HCT116 (cell line): ENCODE measurements around the gene CDCA7. TPM values are rescaled to one million over a fixed set of nuclear protein-coding genes. Genes with fewer than 3 reads are reported as not detected.
A peak's percentile ranks its signal among the peaks of the same experiment; 100 is the strongest.

ENCODE experiments used
- ATAC-seq: fragments of 200-7000 bp; cut with Tn5 transposase; 2 replicates; pipeline ENCODE4 v1.9.1; 2020; ENCODE audit warnings: mild to moderate bottlenecking, moderate library complexity
- BruUV-seq: library from RNA; stranded (reverse); fragments of 400-500 nt; replicated peaks from 2 replicates; lab custom pipeline; 2021; lab: Mats Ljungman, UMichigan
- CTCF ChIA-PET: fragments of 300-600 bp; sonication (Branson Sonifier 250); formaldehyde crosslinking; loops from one replicate; lab custom pipeline; 2021; ENCODE audit warnings: antibody characterized with exemption; lab: Charles Lee
- POLR2A ChIA-PET: fragments of 300-600, 350-600 bp; sonication (Branson Sonifier 250); formaldehyde crosslinking; loops from one replicate; lab custom pipeline; 2021; ENCODE audit warnings: antibody characterized with exemption; lab: Charles Lee
- RAD21 ChIA-PET, 2 experiments: fragments of 300-600 bp; sonication (Branson Sonifier 250); formaldehyde crosslinking; loops; one replicate each; lab custom pipeline; 2023; ENCODE audit warnings: low total read pairs in 2 of 2; ENCODE audit not compliant: uncharacterized antibody in 2 of 2, unreplicated experiment in 2 of 2, low non-redundant PET in 1 of 2; lab: Charles Lee
- DNase-seq: peaks from one replicate; pipeline ENCODE4 v3.0.0-alpha.2; 2010; ENCODE audit warnings: low read depth, low spot score
- H2AFZ ChIP-seq: fragments of 200-600 bp; shearing (Covaris generic), sonication (generic); 2 replicates; pipeline ENCODE4 v1.6.1; 2017; ENCODE audit warnings: low read depth, mixed run types, mixed read lengths, antibody characterized with exemption, low read length; ENCODE audit not compliant: poor library complexity, severe bottlenecking
- H3K27ac ChIP-seq: 2 replicates; pipeline ENCODE4 v1.5.1; 2012; ENCODE audit warnings: low read depth, low read length
- H3K27me3 ChIP-seq: fragments of 200-600 bp; sonication (generic); 2 replicates; pipeline ENCODE4 v1.6.1; 2016; ENCODE audit warnings: mixed run types, low read length, mixed read lengths; ENCODE audit not compliant: insufficient read depth
- H3K36me3 ChIP-seq, 2 experiments: fragments of 200-500 bp in 1 of 2; fragments of 200-600 bp in 1 of 2; sonication (Bioruptor generic) in 1 of 2; sonication (generic) in 1 of 2; 2 replicates each; pipeline versions ENCODE4 v1.5.1 to v1.6.1; 2014 to 2016; ENCODE audit warnings: low read length in 2 of 2, inconsistent platforms in 1 of 2, mixed read lengths in 1 of 2, mixed run types in 1 of 2; ENCODE audit not compliant: insufficient read depth in 2 of 2, control insufficient read depth in 1 of 2
- H3K4me1 ChIP-seq, 2 experiments: fragments of 200-600 bp in 1 of 2; sonication (generic) in 1 of 2; 2 replicates each; pipeline versions ENCODE4 v1.5.1 to v1.6.1; 2012 to 2017; ENCODE audit warnings: low read length in 2 of 2, inconsistent platforms in 1 of 2, mild to moderate bottlenecking in 1 of 2, mixed read lengths in 1 of 2, mixed run types in 1 of 2, moderate library complexity in 1 of 2; ENCODE audit not compliant: insufficient read depth in 2 of 2, control insufficient read depth in 1 of 2
- H3K4me2 ChIP-seq: fragments of 200-600 bp; sonication (generic); 2 replicates; pipeline ENCODE4 v1.6.1; 2017; ENCODE audit warnings: mixed run types, low read length, mixed read lengths
- H3K4me3 ChIP-seq, 2 experiments: fragments of 200-600 bp in 1 of 2; sonication (generic) in 1 of 2; replicated peaks in 1 of 2; 2 replicates each; pipeline ENCODE4 v1.5.1; 2011 to 2016; ENCODE audit warnings: low read length in 2 of 2, control low read depth in 1 of 2, low read depth in 1 of 2, mild to moderate bottlenecking in 1 of 2, mixed read lengths in 1 of 2, mixed run types in 1 of 2
- H3K79me2 ChIP-seq: fragments of 200-600 bp; sonication (generic); 2 replicates; pipeline ENCODE4 v1.6.1; 2017; ENCODE audit warnings: mild to moderate bottlenecking, mixed run types, low read length, moderate library complexity, mixed read lengths; ENCODE audit not compliant: insufficient read depth
- H3K9ac ChIP-seq: fragments of 200-600 bp; sonication (generic); 2 replicates; pipeline ENCODE4 v1.6.1; 2016; ENCODE audit warnings: low read length, mixed read lengths
- H3K9me2 ChIP-seq: fragments of 200-600 bp; sonication (generic), shearing (Covaris generic); 2 replicates; pipeline ENCODE4 v1.6.1; 2017; ENCODE audit warnings: mixed run types, mild to moderate bottlenecking, moderate library complexity; ENCODE audit not compliant: insufficient read depth
- H3K9me3 ChIP-seq, 2 experiments: fragments of 200-500 bp in 1 of 2; fragments of 200-600 bp in 1 of 2; sonication (Bioruptor generic) in 1 of 2; sonication (generic) in 1 of 2; 2 replicates each; pipeline ENCODE4 v1.6.1; 2014 to 2017; ENCODE audit warnings: low read length in 2 of 2, mixed read lengths in 2 of 2, inconsistent platforms in 1 of 2, low read depth in 1 of 2, mild to moderate bottlenecking in 1 of 2, mixed run types in 1 of 2, moderate library complexity in 1 of 2; ENCODE audit not compliant: control insufficient read depth in 1 of 2, insufficient read depth in 1 of 2
- H4K20me1 ChIP-seq: fragments of 200-600 bp; sonication (generic), shearing (Covaris generic); 2 replicates; pipeline ENCODE4 v1.6.1; 2017; ENCODE audit warnings: mixed run types, mild to moderate bottlenecking, moderate library complexity; ENCODE audit not compliant: insufficient read depth
- CBX3 ChIP-seq: IDR thresholded peaks from 2 replicates; pipeline ENCODE4 v1.6.1; 2012; ENCODE audit warnings: low read depth
- EZH2 ChIP-seq: fragments of 200-600 bp; sonication (generic); IDR thresholded peaks from 2 replicates; pipeline ENCODE4 v1.6.1; 2017; ENCODE audit warnings: antibody characterized with exemption, mixed run types
- EZH2phosphoT487 ChIP-seq: fragments of 200-600 bp; IDR thresholded peaks from 2 replicates; pipeline ENCODE4 v1.6.1; 2018; ENCODE audit warnings: antibody characterized with exemption, borderline replicate concordance
- JUND ChIP-seq: IDR thresholded peaks from 2 replicates; pipeline ENCODE4 v1.6.1; 2012
- MAX ChIP-seq: IDR thresholded peaks from 2 replicates; pipeline ENCODE4 v1.6.1; 2012
- POLR2A ChIP-seq: IDR thresholded peaks from 2 replicates; pipeline ENCODE4 v1.7.0; 2011; ENCODE audit warnings: borderline replicate concordance; ENCODE audit not compliant: insufficient read depth, insufficient read length; ENCODE audit errors: extremely low read depth
- POLR2AphosphoS5 ChIP-seq: IDR thresholded peaks from 2 replicates; pipeline ENCODE4 v1.6.1; 2011; ENCODE audit warnings: mild to moderate bottlenecking, low read depth, low read length, moderate library complexity
- SRF ChIP-seq: IDR thresholded peaks from 2 replicates; pipeline ENCODE4 v1.6.1; 2012; ENCODE audit warnings: low read depth
- YY1 ChIP-seq: IDR thresholded peaks from 2 replicates; pipeline ENCODE4 v1.6.1; 2011; ENCODE audit warnings: low read length, low read depth, moderate library complexity, mild to moderate bottlenecking; ENCODE audit not compliant: insufficient replicate concordance; ENCODE audit errors: extremely low read depth
- ZBTB33 ChIP-seq: IDR thresholded peaks from 2 replicates; pipeline ENCODE4 v1.6.1; 2011; ENCODE audit warnings: mild to moderate bottlenecking, low read length, moderate library complexity; ENCODE audit not compliant: insufficient replicate concordance; ENCODE audit errors: extremely low read depth
- ZFX ChIP-seq: fragments of 450-650 bp; IDR thresholded peaks from 2 replicates; pipeline ENCODE4 v1.6.1; 2017
- intact Hi-C: fragments of 100-400 bp; cut with micrococcal nuclease; formaldehyde crosslinking; loops from 2 replicates; pipeline ENCODE4 v1.10.0; 2022
- total RNA-seq: library from RNA; stranded (reverse); gene quantifications from one replicate; pipeline ENCODE4 v1.2.1, GENCODE V29; 2021; ENCODE audit not compliant: unreplicated experiment

Gene CDCA7
- total RNA-seq, 1 experiment from 2014 or later, result 57.9 TPM

GRCh38 chr2:173355132-173355865 is 627 bp downstream of the CDCA7 start:
- intact Hi-C loops, result loop anchor here (10.0 kb wide), 1 partner anchor 330 kb away; no protein-coding TSS in a partner anchor
- H3K79me2 ChIP-seq, result peaks cover 53% of the 10 kb centered on the region
- H3K4me2 ChIP-seq, result peak overlapping the region; percentile 87
- peak overlapping the region; percentile 85 to 89 for H3K4me3 ChIP-seq
- peaks cover 6 to 17% of the 10 kb centered on the region in 2 experiments; a peak in 3 of 4 replicates for H3K36me3 ChIP-seq
- H3K9ac ChIP-seq, result peak overlapping the region; percentile 98
- ATAC-seq (peak; percentile 77), DNase-seq (peak; percentile 28)
- H3K9me2 ChIP-seq, result no peaks in the 10 kb centered on the region
- BruUV-seq, result no TSS peak
- POLR2A ChIA-PET, result no interaction called here
- H3K27me3 ChIP-seq, result no peaks in the 10 kb centered on the region
- CTCF ChIA-PET, result no interaction called here
- H4K20me1 ChIP-seq, result peaks cover 7% of the 10 kb centered on the region; the same call in 1 of the 2 replicates
- TF ChIP-seq POLR2A, result no peak
- peak; percentile 81; the same call in 1 of the 2 replicates for TF ChIP-seq MAX
- TF ChIP-seq SRF, result no peak
- TF ChIP-seq ZBTB33, result no peak
- no peak for TF ChIP-seq EZH2phosphoT487
- no peak for TF ChIP-seq EZH2
- peak; percentile 41; the same call in 1 of the 2 replicates for TF ChIP-seq CBX3
- TF ChIP-seq YY1, result no peak
- TF ChIP-seq ZFX, result peak; percentile 77
- TF ChIP-seq JUND, result no peak
- no peak for TF ChIP-seq POLR2AphosphoS5
- H2AFZ ChIP-seq, result no peak overlapping the region
- RAD21 ChIA-PET, result no interaction called here
- peaks cover 4 to 16% of the 10 kb centered on the region in 2 experiments; a peak in 3 of 4 replicates for H3K4me1 ChIP-seq
- H3K27ac ChIP-seq, result peak overlapping the region; percentile 83
- H3K9me3 ChIP-seq, result no peaks in the 10 kb centered on the region
